OCI-LY1 (cell line): Measurements from ENCODE around the gene WDR5.

Experiments
- H2AFZ ChIP-seq: fragments of 200-600 bp; sonication (generic), shearing (Covaris generic); 2 replicates; pipeline ENCODE4 v1.6.0; 2014; ENCODE audit warnings: antibody characterized with exemption, mild to moderate bottlenecking, low read length
- H3F3A ChIP-seq: fragments of 200-600 bp; sonication (generic), shearing (Covaris generic); 2 replicates; pipeline ENCODE4 v1.6.0; 2014; ENCODE audit warnings: mild to moderate bottlenecking, antibody characterized with exemption, low read length, moderate library complexity; ENCODE audit not compliant: insufficient read depth
- H3K27ac ChIP-seq: fragments of 200-600 bp; sonication (generic); 2 replicates; pipeline ENCODE4 v1.5.1; 2014; ENCODE audit warnings: low read length, mixed run types, mild to moderate bottlenecking, low read depth; ENCODE audit not compliant: poor library complexity, severe bottlenecking
- H3K27me3 ChIP-seq: fragments of 200-600 bp; sonication (generic); 2 replicates; pipeline ENCODE4 v1.6.0; 2014; ENCODE audit warnings: antibody characterized with exemption, mild to moderate bottlenecking, low read length, moderate library complexity; ENCODE audit not compliant: insufficient read depth
- H3K36me3 ChIP-seq: fragments of 200-600 bp; sonication (generic); 2 replicates; pipeline ENCODE4 v1.6.1; 2014; ENCODE audit warnings: mild to moderate bottlenecking, antibody characterized with exemption, low read length, moderate library complexity, mixed read lengths; ENCODE audit not compliant: insufficient read depth
- H3K4me1 ChIP-seq: fragments of 200-600 bp; sonication (generic); 2 replicates; pipeline ENCODE4 v1.5.1; 2014; ENCODE audit warnings: mild to moderate bottlenecking, low read length, moderate library complexity; ENCODE audit not compliant: insufficient read depth, severe bottlenecking
- H3K4me2 ChIP-seq: fragments of 200-600 bp; sonication (generic), shearing (Covaris generic); 2 replicates; pipeline ENCODE4 v1.6.1; 2014; ENCODE audit warnings: low read length
- H3K4me3 ChIP-seq: fragments of 200-600 bp; sonication (generic); 2 replicates; pipeline ENCODE4 v1.5.1; 2014; ENCODE audit warnings: low read length, low read depth, mild to moderate bottlenecking, mixed read lengths; ENCODE audit not compliant: poor library complexity, severe bottlenecking
- H3K79me2 ChIP-seq: fragments of 200-600 bp; shearing (Covaris generic); 2 replicates; pipeline ENCODE4 v1.6.1; 2016; ENCODE audit warnings: mixed run types, low read length, mixed read lengths; ENCODE audit not compliant: insufficient read depth
- H3K9ac ChIP-seq: fragments of 200-600 bp; sonication (generic), shearing (Covaris generic); 2 replicates; pipeline ENCODE4 v1.6.1; 2014; ENCODE audit warnings: mild to moderate bottlenecking, low read length, mixed read lengths
- H3K9me2 ChIP-seq: fragments of 200-600 bp; sonication (generic), shearing (Covaris generic); 2 replicates; pipeline ENCODE4 v1.6.1; 2014; ENCODE audit warnings: low read depth, mild to moderate bottlenecking, low read length, mixed read lengths
- H3K9me3 ChIP-seq: fragments of 200-600 bp; shearing (Covaris generic); 2 replicates; pipeline ENCODE4 v1.6.1; 2014; ENCODE audit warnings: low read length, mixed read lengths
- H4K20me1 ChIP-seq: fragments of 200-600 bp; sonication (generic), shearing (Covaris generic); 2 replicates; pipeline ENCODE4 v1.6.0; 2016; ENCODE audit warnings: mild to moderate bottlenecking, low read length; ENCODE audit not compliant: insufficient read depth
- EZH2 ChIP-seq: fragments of 200-600 bp; sonication (generic), shearing (Covaris generic); IDR thresholded peaks from 2 replicates; pipeline ENCODE4 v1.8.0; 2017; ENCODE audit warnings: borderline replicate concordance, mixed run types, mild to moderate bottlenecking, antibody characterized with exemption, low read length, moderate library complexity, mixed read lengths
- TF ChIP-seq, protein P1 (sequence below): fragments of 200-600 bp; sonication (generic), shearing (Covaris generic); IDR thresholded peaks from 2 replicates; pipeline ENCODE4 v1.5.1; 2017; ENCODE audit warnings: mild to moderate bottlenecking, antibody characterized with exemption, low read length, moderate library complexity, mixed read lengths

WDR5 gene

DNA sequence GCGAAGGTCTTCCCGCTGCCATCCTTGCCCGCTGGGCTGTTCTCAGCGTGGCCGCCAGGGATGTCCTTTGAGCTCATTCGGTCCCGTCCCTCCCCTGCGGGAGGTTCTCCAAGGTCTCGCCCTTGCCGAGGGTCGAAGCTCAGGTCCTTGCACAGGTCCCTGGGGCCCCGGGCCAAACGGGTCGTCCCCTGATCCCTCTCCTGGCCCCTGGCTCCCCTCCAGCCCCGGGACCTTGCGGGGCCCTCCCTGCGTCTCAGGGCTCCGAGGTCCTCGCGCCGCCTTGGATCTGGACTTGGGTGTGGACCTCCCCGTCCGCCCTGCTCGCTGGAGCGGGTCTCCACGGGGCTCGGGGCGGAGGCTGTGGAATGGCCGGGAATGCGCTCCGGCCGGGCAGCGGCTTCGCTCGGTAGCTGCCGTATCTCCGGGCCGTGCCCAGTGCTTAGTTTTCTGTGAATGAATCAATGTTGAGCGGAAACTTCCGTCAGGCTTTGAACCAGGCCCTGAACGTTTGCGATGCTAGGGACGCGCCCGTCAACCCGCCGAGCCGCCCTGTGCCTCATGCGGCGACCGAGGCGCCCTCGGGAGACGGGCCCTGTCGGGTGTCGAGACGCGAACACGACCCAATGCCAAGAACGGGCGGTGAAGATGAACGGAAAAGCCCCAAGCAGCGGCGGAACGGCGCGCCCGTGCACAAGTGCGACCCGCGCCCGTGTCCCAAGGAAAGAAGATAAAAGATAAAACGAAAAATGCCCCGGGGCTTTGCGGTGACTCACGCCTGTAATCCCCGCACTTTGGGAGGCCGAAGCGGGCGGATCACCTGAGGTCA, 27.7 kb downstream of the WDR5 start:
- Histone ChIP-seq H3K4me2 (no peak overlapping the region; the same call in 1 of the 2 replicates), H3K9me3 (no peaks in the 10 kb centered on the region), H3K4me3 (no peak overlapping the region), H3F3A (no peaks in the 10 kb centered on the region), H3K36me3 (peaks cover 18% of the 10 kb centered on the region), H3K27ac (no peak overlapping the region), H2AFZ (no peak overlapping the region), H3K9me2 (no peaks in the 10 kb centered on the region), H4K20me1 (no peaks in the 10 kb centered on the region), H3K4me1 (peaks cover 9% of the 10 kb centered on the region), H3K27me3 (no peaks in the 10 kb centered on the region), H3K9ac (0 out of 2 replicates have a peak overlapping the region, but pooled peaks have one; percentile 24), H3K79me2 (no peaks in the 10 kb centered on the region)
- no peak for TF ChIP-seq EZH2

DNA sequence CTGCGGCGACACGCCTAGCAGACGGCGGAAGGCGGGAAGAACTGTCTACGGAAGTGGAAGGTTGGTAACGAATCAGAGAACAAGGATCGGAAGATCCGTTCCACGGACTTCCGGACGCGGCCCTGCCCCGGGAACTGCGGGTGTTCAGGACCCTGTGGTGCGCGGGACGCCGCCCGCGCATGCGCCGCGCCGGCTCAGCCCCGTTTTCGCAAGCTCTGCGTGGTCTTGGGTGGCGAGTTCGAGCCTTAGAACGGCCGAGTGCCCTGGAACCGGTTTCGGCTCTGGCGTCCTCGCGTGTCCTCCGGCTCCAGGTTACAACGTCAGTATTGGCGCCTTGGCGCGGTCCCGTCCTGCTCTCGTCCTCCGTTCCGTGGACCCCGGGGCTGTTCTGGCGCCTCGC, 29.0 kb downstream of the WDR5 start:
- Histone ChIP-seq H3K9me3 (no peaks in the 10 kb centered on the region), H2AFZ (no peak overlapping the region), H3K27ac (no peak overlapping the region), H3K36me3 (peaks cover 7% of the 10 kb centered on the region; the same call in 1 of the 2 replicates), H3K4me2 (no peak overlapping the region), H3K4me3 (no peak overlapping the region), H3F3A (no peaks in the 10 kb centered on the region), H3K79me2 (no peaks in the 10 kb centered on the region), H3K4me1 (peaks cover 9% of the 10 kb centered on the region), H4K20me1 (no peaks in the 10 kb centered on the region), H3K9me2 (no peaks in the 10 kb centered on the region), H3K27me3 (no peaks in the 10 kb centered on the region), H3K9ac (no peak overlapping the region)
- TF ChIP-seq EZH2 = no peak
- TF ChIP-seq, protein P1, sequence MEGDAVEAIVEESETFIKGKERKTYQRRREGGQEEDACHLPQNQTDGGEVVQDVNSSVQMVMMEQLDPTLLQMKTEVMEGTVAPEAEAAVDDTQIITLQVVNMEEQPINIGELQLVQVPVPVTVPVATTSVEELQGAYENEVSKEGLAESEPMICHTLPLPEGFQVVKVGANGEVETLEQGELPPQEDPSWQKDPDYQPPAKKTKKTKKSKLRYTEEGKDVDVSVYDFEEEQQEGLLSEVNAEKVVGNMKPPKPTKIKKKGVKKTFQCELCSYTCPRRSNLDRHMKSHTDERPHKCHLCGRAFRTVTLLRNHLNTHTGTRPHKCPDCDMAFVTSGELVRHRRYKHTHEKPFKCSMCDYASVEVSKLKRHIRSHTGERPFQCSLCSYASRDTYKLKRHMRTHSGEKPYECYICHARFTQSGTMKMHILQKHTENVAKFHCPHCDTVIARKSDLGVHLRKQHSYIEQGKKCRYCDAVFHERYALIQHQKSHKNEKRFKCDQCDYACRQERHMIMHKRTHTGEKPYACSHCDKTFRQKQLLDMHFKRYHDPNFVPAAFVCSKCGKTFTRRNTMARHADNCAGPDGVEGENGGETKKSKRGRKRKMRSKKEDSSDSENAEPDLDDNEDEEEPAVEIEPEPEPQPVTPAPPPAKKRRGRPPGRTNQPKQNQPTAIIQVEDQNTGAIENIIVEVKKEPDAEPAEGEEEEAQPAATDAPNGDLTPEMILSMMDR = no peak

GRCh38 chr9:134165357-134166315, 29.8 kb downstream of the WDR5 start:
- H3K27ac ChIP-seq = no peak overlapping the region
- no peaks in the 10 kb centered on the region for H3K79me2 ChIP-seq
- no peak overlapping the region for H3K9ac ChIP-seq
- peaks cover under 1% of the 10 kb centered on the region; the same call in 1 of the 2 replicates for H3K36me3 ChIP-seq
- H3K4me1 ChIP-seq = peaks cover 9% of the 10 kb centered on the region
- H4K20me1 ChIP-seq = no peaks in the 10 kb centered on the region
- no peaks in the 10 kb centered on the region for H3K9me3 ChIP-seq
- no peak overlapping the region for H3K4me2 ChIP-seq
- H3K4me3 ChIP-seq = no peak overlapping the region
- H3K27me3 ChIP-seq = no peaks in the 10 kb centered on the region
- no peaks in the 10 kb centered on the region for H3K9me2 ChIP-seq
- no peaks in the 10 kb centered on the region for H3F3A ChIP-seq
- TF ChIP-seq, protein P1 = no peak
- no peak for TF ChIP-seq EZH2
- no peak overlapping the region for H2AFZ ChIP-seq
